DND-41 (cell line): ENCODE results near the gene MYH15.

Experiments
- ATAC-seq: fragments of 200-7000 bp; cut with Tn5 transposase; 3 replicates; pipeline ENCODE4 v1.9.1; 2021; ENCODE audit warnings: low read depth; ENCODE audit not compliant: insufficient read depth
- DNase-seq: peaks from one replicate; pipeline ENCODE4 v3.0.0-alpha.2; 2020
- H2AFZ ChIP-seq: 2 replicates; pipeline ENCODE4 v1.6.0; 2012; ENCODE audit warnings: low read depth, low read length
- H3K27ac ChIP-seq: 2 replicates; pipeline ENCODE4 v1.5.1; 2012; ENCODE audit warnings: low read length, inconsistent platforms
- H3K27me3 ChIP-seq: fragments of 200-600 bp; sonication (generic); 2 replicates; pipeline ENCODE4 v1.6.0; 2012; ENCODE audit warnings: low read length, mild to moderate bottlenecking, inconsistent platforms; ENCODE audit not compliant: insufficient read depth, poor library complexity
- H3K36me3 ChIP-seq: 2 replicates; pipeline ENCODE4 v1.5.1; 2012; ENCODE audit warnings: low read length, inconsistent platforms; ENCODE audit not compliant: insufficient read depth
- H3K4me1 ChIP-seq: 2 replicates; pipeline ENCODE4 v1.5.1; 2012; ENCODE audit warnings: mild to moderate bottlenecking, low read length; ENCODE audit not compliant: insufficient read depth
- H3K4me2 ChIP-seq: 2 replicates; pipeline ENCODE4 v1.6.0; 2012; ENCODE audit warnings: mild to moderate bottlenecking, moderate library complexity, low read length, inconsistent platforms; ENCODE audit not compliant: insufficient read depth
- H3K4me3 ChIP-seq, 2 experiments: fragments of 200-600 bp in 1 of 2; shearing (Covaris generic) in 1 of 2; 2 replicates each; pipeline ENCODE4 v1.5.1; 2012 to 2016; ENCODE audit warnings: inconsistent platforms in 2 of 2, low read length in 2 of 2, mild to moderate bottlenecking in 2 of 2, low read depth in 1 of 2, moderate library complexity in 1 of 2
- H3K79me2 ChIP-seq: 2 replicates; pipeline ENCODE4 v1.6.0; 2012; ENCODE audit warnings: low read length, inconsistent platforms; ENCODE audit not compliant: insufficient read depth
- H3K9ac ChIP-seq: 2 replicates; pipeline ENCODE4 v1.6.0; 2012; ENCODE audit warnings: low read depth, mild to moderate bottlenecking, inconsistent platforms, low read length, moderate library complexity
- H3K9me3 ChIP-seq: 2 replicates; pipeline ENCODE4 v1.5.1; 2012; ENCODE audit warnings: low read length, moderate library complexity, mild to moderate bottlenecking, inconsistent platforms; ENCODE audit not compliant: insufficient read depth, severe bottlenecking
- H4K20me1 ChIP-seq: 2 replicates; pipeline ENCODE4 v1.6.0; 2012; ENCODE audit warnings: low read length; ENCODE audit not compliant: insufficient read depth
- CTCF ChIP-seq: IDR thresholded peaks from 2 replicates; pipeline ENCODE4 v1.5.1; 2012; ENCODE audit warnings: borderline replicate concordance, low read length, moderate library complexity, mild to moderate bottlenecking; ENCODE audit not compliant: poor library complexity, severe bottlenecking; ENCODE audit errors: extremely low read depth
- EZH2 ChIP-seq: IDR thresholded peaks from 3 replicates; pipeline ENCODE4 v1.6.1; 2012; ENCODE audit warnings: borderline replicate concordance, low read depth, mild to moderate bottlenecking, moderate library complexity, low read length, inconsistent platforms; ENCODE audit not compliant: severe bottlenecking

The MYH15 gene

GRCh38 chr3:108389372-108389771 is 121.0 kb downstream of the MYH15 start:
- no peak for ATAC-seq
- DNase-seq = no peak
- Histone ChIP-seq H3K9ac (no peak overlapping the region), H2AFZ (no peak overlapping the region), H3K9me3 (no peaks in the 10 kb centered on the region), H3K79me2 (no peaks in the 10 kb centered on the region), H3K27ac (no peak overlapping the region), H3K4me3 (no peak overlapping the region), H3K36me3 (no peaks in the 10 kb centered on the region), H4K20me1 (no peaks in the 10 kb centered on the region), H3K27me3 (no peaks in the 10 kb centered on the region), H3K4me2 (no peak overlapping the region), H3K4me1 (0 out of 2 replicates have a peak, but pooled peaks cover under 1% of the 10 kb centered on the region)
- TF ChIP-seq CTCF = no peak
- no peak for TF ChIP-seq EZH2

GRCh38 chr3:108388136-108389132 is 122.0 kb downstream of the MYH15 start:
- TF ChIP-seq EZH2 (no peak), CTCF (no peak)
- Histone ChIP-seq H3K4me3 (no peak overlapping the region), H2AFZ (0 out of 2 replicates have a peak overlapping the region, but pooled peaks have one; percentile 3), H4K20me1 (no peaks in the 10 kb centered on the region), H3K9me3 (no peaks in the 10 kb centered on the region), H3K27me3 (no peaks in the 10 kb centered on the region), H3K79me2 (no peaks in the 10 kb centered on the region), H3K4me1 (no peaks in the 10 kb centered on the region), H3K9ac (no peak overlapping the region), H3K4me2 (no peak overlapping the region), H3K36me3 (no peaks in the 10 kb centered on the region), H3K27ac (no peak overlapping the region)
- no peak for DNase-seq
- ATAC-seq = no peak

GRCh38 chr3:108387063-108387462 is 123.3 kb downstream of the MYH15 start:
- no peaks in the 10 kb centered on the region for H3K36me3 ChIP-seq
- H2AFZ ChIP-seq = no peak overlapping the region
- H4K20me1 ChIP-seq = no peaks in the 10 kb centered on the region
- H3K4me1 ChIP-seq = no peaks in the 10 kb centered on the region
- no peaks in the 10 kb centered on the region for H3K79me2 ChIP-seq
- DNase-seq = no peak
- no peak overlapping the region for H3K9ac ChIP-seq
- ATAC-seq = no peak
- no peaks in the 10 kb centered on the region for H3K9me3 ChIP-seq
- H3K27me3 ChIP-seq = no peaks in the 10 kb centered on the region
- no peak overlapping the region for H3K4me2 ChIP-seq
- no peak overlapping the region for H3K4me3 ChIP-seq
- TF ChIP-seq CTCF (no peak), EZH2 (no peak)
- H3K27ac ChIP-seq = no peak overlapping the region
